ENCODE measurements around the gene GOLGA8S. TPM values are rescaled to one million over a fixed set of nuclear protein-coding genes. Genes with fewer than 3 reads are reported as not detected.
A peak's percentile ranks its signal among the peaks of the same experiment; 100 is the strongest.
"Not testable (repeated sequence)": the region's sequence is repeated elsewhere in the genome, so short reads cannot be mapped to it uniquely, and the experiment has no call there.

GOLGA8S gene, protein sequence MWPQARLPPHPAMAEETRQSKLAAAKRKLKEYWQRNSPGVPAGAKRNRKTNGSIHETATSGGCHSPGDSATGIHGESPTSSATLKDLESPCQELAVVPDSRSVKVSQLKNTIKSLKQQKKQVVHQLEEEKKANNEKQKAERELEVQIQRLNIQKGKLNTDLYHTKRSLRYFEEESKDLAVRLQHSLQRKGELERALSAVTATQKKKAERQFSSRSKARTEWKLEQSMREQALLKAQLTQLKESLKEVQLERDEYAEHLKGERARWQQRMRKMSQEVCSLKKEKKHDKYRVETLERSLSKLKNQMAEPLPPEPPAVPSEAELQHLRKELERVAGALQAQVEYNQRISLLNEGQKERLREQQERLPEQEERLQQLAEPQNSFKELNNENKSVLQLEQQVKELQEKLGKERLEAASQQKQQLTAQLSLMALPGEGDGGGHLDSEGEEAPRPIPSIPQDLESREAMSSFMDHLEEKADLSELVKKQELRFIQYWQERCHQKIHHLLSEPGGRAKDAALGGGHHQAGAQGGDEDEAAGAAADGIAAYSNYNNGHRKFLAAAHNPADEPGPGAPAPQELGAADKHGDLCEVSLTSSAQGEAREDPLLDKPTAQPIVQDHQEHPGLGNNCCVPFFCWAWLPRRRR
- 0.27 TPM for total RNA-seq

DNA sequence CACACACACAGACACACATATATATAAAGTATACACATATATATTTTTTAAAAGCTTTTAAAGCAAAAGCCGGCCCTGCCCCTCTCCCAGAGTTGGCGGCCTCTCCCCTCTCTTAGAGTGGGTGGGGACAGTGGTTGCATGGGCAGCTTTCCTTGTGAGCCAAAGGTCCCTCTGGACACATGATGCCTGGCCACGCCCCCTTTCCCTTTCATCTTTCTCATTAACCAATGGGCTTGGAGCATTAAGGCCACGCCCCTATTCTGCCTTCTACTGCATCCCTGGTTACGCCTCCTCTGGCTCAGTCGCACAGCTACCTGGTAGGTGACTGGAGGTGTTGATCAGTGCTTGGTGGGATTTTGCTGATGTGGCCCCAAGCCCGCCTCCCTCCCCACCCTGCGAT, at the start of gene GOLGA8S:
TSS of gene GOLGA8S (plus strand) at position 301 of the 400 bp plus-strand sequence. CDS start at position 363, 62 bp downstream.
- DNase-seq (ENCODE audit: low read depth in 2 of 3, low spot score in 2 of 3): not testable (repeated sequence)

DNA sequence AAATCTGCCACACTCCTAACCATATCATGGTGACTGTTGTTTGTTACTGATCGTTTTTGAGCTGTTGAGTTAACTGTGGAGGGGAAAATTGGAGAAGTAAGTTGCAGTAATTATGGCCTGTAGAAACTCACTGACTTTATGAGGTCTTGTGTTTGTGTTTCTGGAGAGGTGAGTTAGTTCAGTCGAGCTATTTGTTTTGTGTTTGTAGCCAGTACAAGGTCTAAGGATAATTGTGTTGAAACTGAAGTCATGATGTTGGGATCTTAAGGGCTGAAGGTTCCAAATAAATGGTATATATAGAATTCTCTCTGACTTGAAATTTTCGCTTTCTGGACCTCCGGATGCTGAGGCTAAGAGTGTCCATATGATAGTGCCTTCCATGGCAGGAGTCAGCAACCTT, 49.7 kb upstream of the GOLGA8S start:
- not testable (repeated sequence) for DNase-seq (ENCODE audit: low read depth in 2 of 3, low spot score in 2 of 3)

DNA sequence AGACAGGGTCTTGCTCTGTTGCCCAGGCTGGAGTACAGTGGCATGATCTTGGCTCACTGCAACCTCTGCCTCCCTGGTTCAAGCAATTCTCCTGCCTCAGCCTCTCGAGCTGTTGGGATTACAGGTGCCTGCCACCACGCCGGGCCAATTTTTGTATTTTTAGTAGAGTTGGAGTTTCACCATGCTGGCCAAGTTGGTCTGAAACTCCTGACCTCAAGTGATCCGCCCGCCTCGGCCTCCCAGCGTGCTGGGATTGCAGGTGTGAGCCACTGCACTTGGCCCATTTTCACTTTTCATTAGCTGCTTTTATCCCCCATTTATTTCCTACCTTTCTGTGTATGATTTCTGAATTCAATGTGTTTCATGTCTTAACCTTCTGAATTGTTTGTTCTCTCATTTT, 48.6 kb upstream of the GOLGA8S start:
- not testable (repeated sequence) for DNase-seq (ENCODE audit: low read depth in 2 of 3, low spot score in 2 of 3)

DNA sequence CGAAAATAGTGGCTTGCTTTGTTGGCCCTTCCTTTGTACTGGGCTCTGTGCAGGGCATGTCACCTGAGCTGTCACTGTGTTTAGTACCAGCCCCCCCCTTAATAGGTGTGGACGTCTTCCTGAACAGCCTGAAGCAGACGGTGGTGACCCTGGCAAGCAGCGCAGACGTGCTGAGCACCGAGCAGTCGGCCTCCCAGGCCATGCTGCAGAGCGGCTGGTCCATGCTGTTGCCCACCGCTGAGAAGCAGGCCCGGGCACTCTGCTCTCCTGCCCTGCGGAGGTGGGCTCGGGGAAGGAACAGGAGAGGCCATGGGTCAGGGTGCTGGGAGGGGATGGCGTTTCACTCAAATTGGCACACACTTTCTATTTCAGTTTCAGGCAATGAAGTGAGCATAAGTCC, 43.3 kb upstream of the GOLGA8S start:
- not testable (repeated sequence) for DNase-seq (ENCODE audit: low read depth in 2 of 3, low spot score in 2 of 3)

DNA sequence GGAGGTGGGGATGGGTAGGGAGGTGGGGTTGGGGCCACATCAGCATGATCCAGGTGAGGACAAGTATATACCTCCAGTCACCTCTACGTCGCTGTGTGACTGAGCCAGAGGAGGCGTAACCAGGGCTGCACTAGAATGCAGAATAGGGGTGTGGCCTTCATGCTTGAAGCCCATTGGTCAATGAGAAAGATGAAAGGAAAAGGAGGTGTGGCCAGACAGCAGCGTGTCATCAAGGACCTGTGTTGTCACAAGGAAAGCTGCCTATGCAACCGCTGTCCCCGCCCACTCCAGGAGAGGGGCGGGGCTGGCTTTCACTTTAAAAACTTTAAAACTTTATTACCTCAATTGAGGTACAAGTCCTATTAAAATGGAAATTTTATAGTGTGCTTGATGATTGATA, 20.5 kb upstream of the GOLGA8S start, which contains the start of gene GOLGA6L26:
TSS of gene GOLGA6L26 (minus strand) at position 101 of the 400 bp plus-strand sequence. CDS start at position 40, 61 bp downstream.
- DNase-seq (ENCODE audit: low read depth in 2 of 3, low spot score in 2 of 3): not testable (repeated sequence)

DNA sequence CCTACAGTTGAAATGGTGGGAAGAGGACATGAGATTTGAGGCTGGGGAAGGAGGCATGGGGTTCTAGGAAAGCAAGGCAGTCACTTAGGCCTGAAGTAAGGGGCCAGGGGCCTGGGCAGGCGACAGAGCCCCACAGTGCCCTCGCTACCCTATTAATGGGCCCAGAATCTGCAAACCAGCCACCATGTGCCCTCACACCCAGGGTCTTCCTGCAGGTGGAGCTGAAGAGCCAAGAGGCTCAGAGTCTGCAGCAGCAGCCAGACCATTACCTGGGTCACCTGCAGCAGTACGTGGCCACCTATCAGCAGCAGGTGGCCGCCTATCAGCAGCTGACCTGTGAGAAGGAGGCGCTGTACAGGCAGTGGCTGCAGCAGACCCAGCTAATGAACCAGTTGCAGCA, 8.1 kb downstream of the GOLGA8S start:
- not testable (repeated sequence) for DNase-seq (ENCODE audit: low read depth in 2 of 3, low spot score in 2 of 3)

DNA sequence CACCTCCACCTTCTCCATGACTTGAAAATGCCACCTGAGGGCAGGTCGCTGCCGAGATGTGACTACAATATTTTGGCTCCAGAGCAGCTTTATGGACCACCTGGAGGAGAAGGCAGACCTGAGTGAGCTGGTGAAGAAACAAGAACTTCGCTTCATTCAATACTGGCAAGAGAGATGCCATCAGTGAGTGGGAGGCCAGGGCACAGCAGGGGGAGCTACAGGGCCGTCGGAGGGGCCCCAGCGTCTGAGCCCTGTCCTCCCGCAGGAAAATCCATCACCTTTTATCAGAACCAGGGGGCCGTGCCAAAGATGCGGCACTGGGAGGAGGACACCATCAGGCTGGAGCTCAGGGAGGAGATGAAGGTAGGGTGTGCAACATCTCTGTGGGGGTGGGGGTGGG, 9.7 kb downstream of the GOLGA8S start:
- not testable (repeated sequence) for DNase-seq (ENCODE audit: low read depth in 2 of 3, low spot score in 2 of 3)

DNA sequence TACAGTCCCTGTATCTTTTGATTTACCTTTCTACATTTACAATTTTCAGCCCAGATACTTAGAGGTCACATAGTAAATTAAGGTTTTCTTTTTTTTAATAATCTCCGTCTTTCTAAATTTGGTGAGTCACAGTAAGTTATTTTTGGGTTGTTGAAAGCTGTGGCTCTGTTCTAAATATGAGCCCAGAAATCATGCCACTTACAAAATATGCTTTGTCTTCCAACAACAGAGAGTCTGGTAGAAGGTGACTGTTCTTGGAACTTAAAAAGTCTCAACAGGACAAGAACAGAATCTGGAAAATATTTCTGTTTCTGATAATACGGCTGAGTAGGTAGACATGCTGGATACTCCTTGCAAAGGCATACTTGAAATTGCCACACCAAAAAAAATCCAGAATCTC, 16.0 kb downstream of the GOLGA8S start:
- DNase-seq (ENCODE audit: low read depth in 2 of 3, low spot score in 2 of 3): no peak

DNA sequence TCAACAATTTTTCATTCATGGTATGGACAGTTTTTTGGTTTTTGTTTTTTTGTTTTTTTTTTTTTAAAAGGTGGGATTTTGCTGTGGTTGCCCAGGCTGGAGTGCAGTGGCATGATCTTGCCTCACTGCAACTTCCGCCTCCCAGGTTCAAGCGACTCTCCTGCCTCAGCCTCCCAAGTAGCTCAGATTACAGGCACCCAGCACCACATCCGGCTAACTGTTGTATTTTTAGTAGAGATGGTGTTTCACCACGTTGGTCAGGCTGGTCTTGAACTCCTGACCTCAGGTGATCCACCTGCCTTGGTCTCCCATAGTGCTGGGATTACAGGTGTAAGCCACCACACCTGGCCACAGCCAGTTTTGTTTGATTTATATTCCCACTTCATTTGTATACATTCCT, 16.6 kb downstream of the GOLGA8S start:
- not testable (repeated sequence) for DNase-seq (ENCODE audit: low read depth in 2 of 3, low spot score in 2 of 3)

DNA sequence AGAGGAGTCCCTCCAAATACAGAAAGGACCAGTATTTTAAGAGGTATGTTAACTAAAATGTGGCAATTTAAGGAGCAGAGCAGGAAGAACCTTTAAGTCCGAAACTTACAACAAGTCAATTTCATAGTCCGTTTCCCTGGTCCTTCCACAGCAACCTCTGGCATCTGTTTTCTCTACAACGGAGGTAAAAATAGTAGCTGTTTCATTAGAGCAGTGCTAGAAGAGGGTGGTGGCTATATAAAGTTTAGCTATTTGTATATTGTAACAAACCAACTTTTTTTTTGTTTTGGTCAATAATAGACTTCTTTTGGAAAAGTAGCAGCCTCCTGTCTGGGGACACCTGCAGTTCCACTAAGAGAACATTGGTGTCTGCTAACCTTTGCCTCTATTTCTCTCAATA, 17.3 kb downstream of the GOLGA8S start:
- DNase-seq (ENCODE audit: low read depth in 2 of 3, low spot score in 2 of 3): not testable (repeated sequence)

DNA sequence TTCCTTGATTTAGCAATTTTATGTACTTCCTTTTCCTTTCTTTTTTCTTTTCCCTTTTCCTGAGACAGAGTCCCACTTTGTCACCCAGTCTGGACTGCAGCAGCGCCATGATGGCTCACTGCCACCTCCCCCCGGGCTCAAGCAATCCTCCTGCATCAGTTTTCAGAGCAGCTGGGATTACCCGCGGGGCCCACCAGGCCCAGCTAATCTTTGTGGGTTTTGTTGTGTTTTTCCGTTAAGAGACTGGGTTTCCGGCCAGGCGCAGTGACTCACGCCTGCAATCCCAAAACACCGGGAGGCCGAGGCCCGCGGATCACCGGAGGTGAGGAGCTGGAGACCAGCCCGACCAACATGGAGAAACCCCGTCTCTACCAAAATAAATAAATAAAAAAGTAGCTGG, 17.7 kb downstream of the GOLGA8S start:
- no peak for DNase-seq (ENCODE audit: low read depth in 2 of 3, low spot score in 2 of 3)

DNA sequence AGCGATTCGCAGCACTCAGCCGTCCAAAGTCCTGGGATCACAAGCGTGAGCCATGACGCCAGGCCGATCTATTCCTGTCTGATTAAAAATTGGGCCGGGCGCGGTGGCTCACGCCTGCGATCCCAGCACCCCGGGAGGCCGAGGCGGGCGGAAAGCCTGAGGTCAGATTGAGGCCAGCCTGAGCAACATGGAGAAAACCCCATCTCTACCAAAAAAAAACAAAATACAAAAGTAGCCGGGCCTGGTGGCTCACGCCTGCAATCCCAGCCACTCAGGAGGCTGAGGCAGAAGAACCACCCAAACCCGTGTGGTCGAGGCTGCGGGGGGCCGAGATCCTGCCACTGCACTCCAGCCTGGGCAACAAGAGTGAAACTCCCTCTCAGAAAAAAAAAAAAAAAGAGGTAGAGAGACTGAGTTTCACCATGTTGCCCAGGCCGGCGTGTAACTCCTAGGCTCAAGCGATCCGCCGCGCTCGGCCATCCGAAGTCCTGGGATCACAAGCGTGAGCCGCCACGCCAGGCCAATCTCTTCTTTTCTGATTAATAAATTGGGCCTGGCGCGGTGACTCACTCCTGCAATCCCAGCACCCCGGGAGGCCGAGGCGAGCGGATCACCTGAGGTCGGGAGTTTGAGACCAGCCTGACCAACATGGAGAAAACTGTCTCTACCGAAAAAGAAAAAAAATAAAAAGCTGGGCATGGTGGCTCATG, 18.5 kb downstream of the GOLGA8S start:
- DNase-seq (ENCODE audit: low read depth in 2 of 3, low spot score in 2 of 3): not testable (repeated sequence)

DNA sequence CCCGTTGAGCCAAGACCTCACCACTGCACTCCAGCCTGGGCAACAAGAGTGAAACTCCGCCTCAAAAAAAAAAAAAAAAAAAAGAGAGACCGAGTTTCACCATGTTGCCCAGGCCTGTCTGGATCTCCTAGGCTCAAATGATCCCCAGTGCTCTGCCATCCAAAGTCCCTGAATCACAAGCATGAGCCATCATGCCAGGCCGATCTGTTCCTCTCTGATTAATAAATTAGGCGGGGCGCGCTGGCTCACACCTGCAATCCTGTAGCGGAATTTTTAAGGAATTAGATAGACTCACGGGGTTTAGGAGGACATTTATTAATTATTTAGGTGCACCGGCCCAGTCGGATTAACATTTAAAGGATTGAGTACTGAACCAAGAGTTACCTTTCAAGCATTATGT, 19.7 kb downstream of the GOLGA8S start:
- DNase-seq (ENCODE audit: low read depth in 2 of 3, low spot score in 2 of 3): not testable (repeated sequence)

DNA sequence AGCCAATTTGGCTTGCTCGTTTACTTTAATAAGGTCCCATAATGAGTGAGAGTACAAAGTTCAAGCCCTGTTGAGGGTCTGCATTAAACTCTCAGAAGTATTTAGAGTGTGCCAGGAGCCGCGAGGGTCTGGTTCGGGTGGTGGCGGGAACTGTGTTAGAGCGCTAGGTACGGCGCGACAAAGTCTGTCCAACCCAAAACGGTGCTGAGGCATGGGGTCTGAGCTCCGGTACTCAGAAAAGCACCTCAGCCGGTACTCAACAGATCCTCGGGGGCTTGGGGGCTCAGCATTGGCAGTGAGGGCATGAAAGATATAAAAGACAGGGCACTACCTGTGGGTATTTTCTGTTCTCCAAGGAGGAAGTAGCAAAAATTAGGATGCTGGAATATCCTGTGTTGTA, 24.4 kb downstream of the GOLGA8S start:
- not testable (repeated sequence) for DNase-seq (ENCODE audit: low read depth in 2 of 3, low spot score in 2 of 3)

DNA sequence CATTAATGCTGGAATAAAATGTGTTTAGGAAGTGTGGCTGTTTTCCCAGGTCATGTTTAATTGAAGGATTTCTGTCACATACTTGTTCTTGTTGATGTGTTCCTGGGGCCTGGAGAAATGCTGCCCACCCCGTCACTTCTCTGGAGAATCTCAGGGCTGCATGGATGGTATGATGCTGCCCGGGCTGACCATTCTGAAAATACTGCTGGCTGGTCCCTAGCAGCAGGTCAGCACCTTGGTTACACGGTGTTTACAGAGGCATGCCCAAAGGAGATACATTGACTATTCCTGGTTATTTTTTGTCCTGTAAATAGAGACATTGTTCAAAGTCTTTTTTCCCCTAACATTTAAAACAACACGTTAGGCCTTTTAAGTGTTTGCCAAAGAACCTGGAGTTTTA, 26.2 kb downstream of the GOLGA8S start:
- DNase-seq (ENCODE audit: low read depth in 2 of 3, low spot score in 2 of 3): not testable (repeated sequence)

DNA sequence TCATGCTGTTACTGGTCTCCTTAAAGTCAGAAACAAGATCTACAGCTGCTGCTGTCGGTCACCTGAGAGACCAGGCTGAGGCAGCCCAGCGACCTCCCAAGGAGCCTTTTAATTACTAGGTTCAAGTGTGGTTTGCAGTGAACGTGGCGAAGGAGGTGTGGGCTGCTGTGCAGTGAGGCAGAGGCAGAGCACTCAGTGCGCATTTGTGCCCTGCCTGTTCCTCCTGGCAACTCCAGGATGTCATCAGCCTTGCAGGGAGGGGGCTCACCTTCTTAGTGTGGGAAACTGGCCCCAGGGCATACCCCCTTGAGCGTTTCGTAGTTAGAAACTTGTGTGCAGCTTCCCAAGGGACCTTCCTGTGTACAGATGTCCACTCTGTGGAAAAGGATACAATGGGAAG, 26.6 kb downstream of the GOLGA8S start:
- not testable (repeated sequence) for DNase-seq (ENCODE audit: low read depth in 2 of 3, low spot score in 2 of 3)

DNA sequence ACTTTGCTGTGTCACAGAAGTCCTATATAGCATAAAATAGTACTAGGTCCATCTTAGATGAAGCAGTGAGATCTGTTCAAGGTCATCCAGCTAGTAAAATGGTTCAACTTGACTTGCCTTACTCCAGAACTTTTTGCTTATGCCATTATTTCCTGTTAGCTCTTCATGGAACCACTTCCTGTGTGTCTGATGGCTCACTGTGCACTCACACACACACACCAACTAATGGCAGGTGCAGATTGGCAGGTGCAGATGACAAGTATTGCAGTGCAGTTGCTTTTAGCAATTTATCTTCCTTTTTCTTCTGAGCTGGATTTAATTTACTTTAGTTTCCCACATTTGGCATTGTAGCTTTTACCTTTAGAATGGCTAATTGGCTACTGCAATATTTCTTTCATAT, 29.8 kb downstream of the GOLGA8S start:
- DNase-seq (ENCODE audit: low read depth in 2 of 3, low spot score in 2 of 3): no peak

DNA sequence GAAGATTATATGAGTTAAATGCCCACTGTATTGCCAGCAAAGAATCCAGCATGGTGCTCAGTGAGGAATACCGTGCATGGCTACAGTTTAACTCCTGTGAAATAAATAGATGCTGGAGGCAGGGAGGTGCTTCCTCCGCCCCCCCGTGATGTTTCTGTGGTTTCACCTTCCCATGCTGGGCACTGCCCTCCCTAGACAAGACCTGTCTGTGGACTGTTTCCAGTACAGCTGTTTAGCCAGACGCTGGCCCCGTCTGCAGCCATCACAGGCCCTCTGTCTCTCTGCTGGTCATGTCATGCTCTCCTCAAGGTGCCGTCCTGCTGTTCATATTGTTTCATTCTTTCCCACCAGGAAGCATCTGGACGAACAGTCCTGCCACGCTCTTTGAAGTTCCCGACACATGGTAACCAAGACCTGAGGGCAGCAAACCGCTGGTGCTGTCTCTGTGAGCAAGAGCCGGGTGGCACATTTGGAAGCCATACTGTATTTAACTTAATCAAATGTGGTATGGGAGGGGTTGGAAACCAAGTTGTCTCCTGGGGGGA, 31.4 kb downstream of the GOLGA8S start:
- peak in 1 of 3 donors; percentile 12 for DNase-seq (ENCODE audit: low read depth in 2 of 3, low spot score in 2 of 3)

DNA sequence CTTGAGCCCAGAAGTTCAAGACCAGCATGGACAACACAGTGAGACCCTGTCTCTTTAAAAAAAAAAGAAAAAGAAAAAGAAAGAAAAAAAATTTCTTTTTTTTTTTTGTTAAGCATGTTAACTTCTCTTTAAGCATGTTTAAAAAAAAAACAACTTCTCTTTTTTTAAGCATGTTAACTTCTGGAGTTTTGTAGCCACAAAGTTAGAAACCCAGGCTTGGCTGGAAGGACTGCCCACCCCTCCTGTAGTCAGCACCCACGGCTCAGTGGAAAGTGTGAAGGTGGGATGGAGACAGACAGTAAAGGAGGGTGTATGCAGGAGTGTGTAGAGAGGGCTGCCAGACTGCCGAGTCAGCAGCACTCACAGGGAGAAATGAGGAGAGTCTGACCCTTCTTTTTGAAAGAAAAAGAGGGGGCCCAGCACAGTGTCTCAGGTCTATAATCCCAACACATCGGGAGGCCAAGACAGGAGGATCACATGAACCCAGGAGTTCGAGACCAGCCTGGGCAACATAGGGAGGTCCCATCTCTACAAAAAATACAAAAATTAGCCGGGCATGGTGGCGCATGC, 33.2 kb downstream of the GOLGA8S start:
- DNase-seq (ENCODE audit: low read depth in 2 of 3, low spot score in 2 of 3): peak in 1 of 3 donors; percentile 57

DNA sequence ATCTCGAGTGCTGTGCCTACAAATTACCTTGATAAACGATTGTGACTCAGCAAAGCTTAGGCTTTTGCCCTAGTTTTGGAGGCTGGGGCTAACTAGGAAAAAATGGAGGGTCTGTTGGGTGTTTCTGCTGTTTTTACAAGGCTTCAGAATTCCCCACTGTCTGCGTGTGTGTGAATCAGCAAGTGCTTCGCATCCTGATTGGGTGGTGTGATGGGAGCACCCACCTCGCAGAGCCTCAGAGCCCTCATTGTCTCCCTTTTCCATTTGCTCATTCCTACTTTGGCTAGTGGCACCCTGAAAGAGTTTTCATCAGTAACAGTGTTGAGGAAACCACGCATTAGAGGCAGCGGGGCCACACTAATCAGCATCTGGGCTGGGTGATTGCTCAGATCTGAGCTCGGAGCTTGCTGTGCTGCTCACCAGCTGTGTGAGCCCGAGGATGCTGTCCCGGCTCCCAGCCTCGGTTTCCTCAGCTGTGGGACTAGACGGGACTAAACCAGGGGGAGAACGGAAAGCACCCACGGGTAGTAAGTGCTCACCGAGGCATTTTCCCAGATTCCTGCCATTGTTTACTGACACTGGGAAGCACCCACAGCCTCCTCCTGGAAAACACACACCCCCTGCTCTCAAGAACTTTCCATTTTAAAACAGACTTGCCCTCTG, 40.6 kb downstream of the GOLGA8S start:
- no peak for DNase-seq (ENCODE audit: low read depth in 2 of 3, low spot score in 2 of 3)

Measured in hematopoietic multipotent progenitor cell (in vitro differentiated cells).